ENCODE results near the gene CFAP57.

Gene CFAP57

GRCh38 chr1:43241413-43241836 lies 69.3 kb downstream of the CFAP57 start:
- Histone ChIP-seq H4K20me1 (ENCODE audit: insufficient read depth, low read length, poor library complexity, severe bottlenecking) (no peaks in the 10 kb centered on the region), H3K4me3 (ENCODE audit: low read length, poor library complexity, severe bottlenecking) (no peak overlapping the region), H3K36me3 (ENCODE audit: insufficient read depth, low read length) (no peaks in the 10 kb centered on the region), H3K9ac (ENCODE audit: low read depth, low read length, poor library complexity, severe bottlenecking) (no peak overlapping the region), H3K4me2 (ENCODE audit: low read depth, low read length, poor library complexity, severe bottlenecking) (no peak overlapping the region), H3K79me2 (ENCODE audit: insufficient read depth, low read length) (no peaks in the 10 kb centered on the region), H3K27me3 (ENCODE audit: insufficient read depth, low read length, poor library complexity, severe bottlenecking) (no peaks in the 10 kb centered on the region), H2AFZ (ENCODE audit: low read length) (no peak overlapping the region), H3K4me1 (ENCODE audit: insufficient read depth, low read length, poor library complexity, severe bottlenecking) (no peaks in the 10 kb centered on the region), H3F3A (ENCODE audit: low read depth) (no peaks in the 10 kb centered on the region), H3K9me2 (replicated peaks; ENCODE audit: low read depth, low read length) (no peaks in the 10 kb centered on the region), H3K9me3 (ENCODE audit: insufficient read depth, low read depth, low read length) (no peaks in the 10 kb centered on the region)
- TF ChIP-seq CTCF (conservative IDR thresholded peaks at IDR 0.05; ENCODE audit: low read length): no peak
- TF ChIP-seq EZH2phosphoT487 (IDR thresholded peaks at IDR 0.05; ENCODE audit: borderline replicate concordance): no peak

GRCh38 chr1:43243299-43243698 lies 71.2 kb downstream of the CFAP57 start:
- no peaks in the 10 kb centered on the region for H3F3A ChIP-seq (ENCODE audit: low read depth)
- H3K9me3 ChIP-seq (ENCODE audit: insufficient read depth, low read depth, low read length): peaks cover 5% of the 10 kb centered on the region; the same call in 1 of the 2 replicates
- no peaks in the 10 kb centered on the region for H3K36me3 ChIP-seq (ENCODE audit: insufficient read depth, low read length)
- H3K4me2 ChIP-seq (ENCODE audit: low read depth, low read length, poor library complexity, severe bottlenecking): no peak overlapping the region
- no peaks in the 10 kb centered on the region for H4K20me1 ChIP-seq (ENCODE audit: insufficient read depth, low read length, poor library complexity, severe bottlenecking)
- no peak overlapping the region for H3K9ac ChIP-seq (ENCODE audit: low read depth, low read length, poor library complexity, severe bottlenecking)
- no peaks in the 10 kb centered on the region for H3K9me2 ChIP-seq (replicated peaks; ENCODE audit: low read depth, low read length)
- H3K27me3 ChIP-seq (ENCODE audit: insufficient read depth, low read length, poor library complexity, severe bottlenecking): peaks cover 6% of the 10 kb centered on the region
- no peaks in the 10 kb centered on the region for H3K4me1 ChIP-seq (ENCODE audit: insufficient read depth, low read length, poor library complexity, severe bottlenecking)
- no peaks in the 10 kb centered on the region for H3K79me2 ChIP-seq (ENCODE audit: insufficient read depth, low read length)
- H3K4me3 ChIP-seq (ENCODE audit: low read length, poor library complexity, severe bottlenecking): no peak overlapping the region
- TF ChIP-seq EZH2phosphoT487 (IDR thresholded peaks at IDR 0.05; ENCODE audit: borderline replicate concordance) (no peak), CTCF (conservative IDR thresholded peaks at IDR 0.05; ENCODE audit: low read length) (no peak)
- H2AFZ ChIP-seq (ENCODE audit: low read length): no peak overlapping the region

- H3K36me3 ChIP-seq (ENCODE audit: insufficient read depth, low read length): no peaks in the 10 kb centered on the region
- no peak for TF ChIP-seq EZH2phosphoT487 (IDR thresholded peaks at IDR 0.05; ENCODE audit: borderline replicate concordance)
- no peak for TF ChIP-seq CTCF (conservative IDR thresholded peaks at IDR 0.05; ENCODE audit: low read length)
- H3F3A ChIP-seq (ENCODE audit: low read depth): no peaks in the 10 kb centered on the region
- no peaks in the 10 kb centered on the region for H3K4me1 ChIP-seq (ENCODE audit: insufficient read depth, low read length, poor library complexity, severe bottlenecking)
- no peak overlapping the region for H2AFZ ChIP-seq (ENCODE audit: low read length)
- H3K27me3 ChIP-seq (ENCODE audit: insufficient read depth, low read length, poor library complexity, severe bottlenecking): peaks cover 6% of the 10 kb centered on the region
- H3K9ac ChIP-seq (ENCODE audit: low read depth, low read length, poor library complexity, severe bottlenecking): no peak overlapping the region
- H3K79me2 ChIP-seq (ENCODE audit: insufficient read depth, low read length): no peaks in the 10 kb centered on the region
- H3K9me3 ChIP-seq (ENCODE audit: insufficient read depth, low read depth, low read length): peaks cover 5% of the 10 kb centered on the region; the same call in 1 of the 2 replicates
- H3K4me2 ChIP-seq (ENCODE audit: low read depth, low read length, poor library complexity, severe bottlenecking): no peak overlapping the region
- H3K4me3 ChIP-seq (ENCODE audit: low read length, poor library complexity, severe bottlenecking): no peak overlapping the region
- H4K20me1 ChIP-seq (ENCODE audit: insufficient read depth, low read length, poor library complexity, severe bottlenecking): no peaks in the 10 kb centered on the region
- H3K9me2 ChIP-seq (replicated peaks; ENCODE audit: low read depth, low read length): no peaks in the 10 kb centered on the region
Observed at GRCh38 chr1:43246466-43247213, 74.5 kb downstream of the CFAP57 start.
